IMR-90 (cell line): Measurements from ENCODE around the gene AUH. TPM values are rescaled to one million over a fixed set of nuclear protein-coding genes. Genes with fewer than 3 reads are reported as not detected.
A peak's percentile ranks its signal among the peaks of the same experiment; 100 is the strongest.

Experiments
- ATAC-seq: fragments of 200-7000 bp; cut with Tn5 transposase; 2 replicates; pipeline ENCODE4 v1.9.1; 2020; ENCODE audit warnings: low read depth, mild to moderate bottlenecking, moderate library complexity
- BruUV-seq: library from RNA; stranded (reverse); fragments of 400-500 nt; replicated peaks from 2 replicates; lab custom pipeline; 2021; lab: Mats Ljungman, UMichigan
- CTCF ChIA-PET: fragments of 300-600 bp; formaldehyde crosslinking; extraction: SDS; loops from one replicate; lab custom pipeline; 2021; ENCODE audit warnings: antibody characterized with exemption; lab: Yijun Ruan, JAX
- POLR2A ChIA-PET: fragments of 300-600 bp; sonication (Branson Sonifier 250); formaldehyde crosslinking; loops from one replicate; lab custom pipeline; 2022; ENCODE audit warnings: antibody characterized with exemption; ENCODE audit not compliant: unreplicated experiment; lab: Charles Lee
- DNase-seq: peaks from one replicate; pipeline ENCODE4 v3.0.0; 2013
- H2AFZ ChIP-seq: replicated peaks from 2 replicates; pipeline ENCODE3; 2013; ENCODE audit warnings: low read length, mild to moderate bottlenecking; ENCODE audit not compliant: poor library complexity
- H2AK5ac ChIP-seq: 2 replicates; pipeline ENCODE4 v1.6.1; 2013; ENCODE audit warnings: low read depth, low read length, inconsistent platforms
- H2AK9ac ChIP-seq: replicated peaks from 2 replicates; pipeline ENCODE3; 2013; ENCODE audit warnings: mild to moderate bottlenecking, low read depth, low read length, moderate library complexity; ENCODE audit not compliant: poor library complexity
- H2BK120ac ChIP-seq: 2 replicates; pipeline ENCODE4 v1.6.1; 2013; ENCODE audit warnings: low read depth, low read length, inconsistent platforms
- H2BK15ac ChIP-seq: 3 replicates; pipeline ENCODE4 v1.6.1; 2013; ENCODE audit warnings: low read depth, low read length, inconsistent platforms
- H2BK20ac ChIP-seq: 2 replicates; pipeline ENCODE4 v1.6.1; 2013; ENCODE audit warnings: low read depth, mild to moderate bottlenecking, inconsistent platforms, low read length, moderate library complexity
- H2BK5ac ChIP-seq: 2 replicates; pipeline ENCODE4 v1.6.1; 2013; ENCODE audit warnings: mild to moderate bottlenecking, low read depth, low read length, inconsistent platforms; ENCODE audit not compliant: poor library complexity, severe bottlenecking
- H3K14ac ChIP-seq: replicated peaks from 2 replicates; pipeline ENCODE4 v1.6.1; 2013; ENCODE audit warnings: low read depth, low read length, inconsistent platforms
- H3K18ac ChIP-seq: 2 replicates; pipeline ENCODE4 v1.6.1; 2013; ENCODE audit warnings: low read depth, low read length, control low read depth
- H3K23ac ChIP-seq: 2 replicates; pipeline ENCODE4 v1.6.1; 2013; ENCODE audit warnings: low read depth, low read length, inconsistent platforms
- H3K27ac ChIP-seq: 2 replicates; pipeline ENCODE4 v1.5.1; 2013; ENCODE audit warnings: mild to moderate bottlenecking, control low read depth, low read length; ENCODE audit not compliant: insufficient read depth
- H3K27me3 ChIP-seq: 2 replicates; pipeline ENCODE4 v1.6.1; 2013; ENCODE audit warnings: low read length; ENCODE audit not compliant: control insufficient read depth, insufficient read depth
- H3K36me3 ChIP-seq: 2 replicates; pipeline ENCODE4 v1.6.1; 2013; ENCODE audit warnings: low read length, mixed read lengths; ENCODE audit not compliant: control insufficient read depth, insufficient read depth
- H3K4ac ChIP-seq: 2 replicates; pipeline ENCODE4 v1.6.1; 2013; ENCODE audit warnings: low read depth, low read length, inconsistent platforms
- H3K4me1 ChIP-seq: 2 replicates; pipeline ENCODE4 v1.6.1; 2013; ENCODE audit warnings: low read length, mixed read lengths; ENCODE audit not compliant: control insufficient read depth, insufficient read depth
- H3K4me2 ChIP-seq: 2 replicates; pipeline ENCODE4 v1.6.1; 2013; ENCODE audit warnings: low read depth, mild to moderate bottlenecking, control low read depth, low read length, moderate library complexity
- H3K4me3 ChIP-seq: 2 replicates; pipeline ENCODE4 v1.5.1; 2013; ENCODE audit warnings: low read depth, mild to moderate bottlenecking, control low read depth, low read length, moderate library complexity; ENCODE audit not compliant: insufficient read depth
- H3K56ac ChIP-seq: 2 replicates; pipeline ENCODE4 v1.6.1; 2013; ENCODE audit warnings: low read length, inconsistent platforms; ENCODE audit not compliant: insufficient read depth; ENCODE audit errors: extremely low read depth
- H3K79me1 ChIP-seq, 2 experiments: 2 replicates each; pipeline ENCODE4 v1.6.1; 2013; ENCODE audit warnings: low read length in 2 of 2, inconsistent platforms in 1 of 2, low read depth in 1 of 2
- H3K9ac ChIP-seq: 2 replicates; pipeline ENCODE4 v1.6.1; 2013; ENCODE audit warnings: low read depth, low read length, control low read depth
- H3K9me1 ChIP-seq: 2 replicates; pipeline ENCODE4 v1.6.1; 2013; ENCODE audit warnings: low read length, inconsistent platforms; ENCODE audit not compliant: insufficient read depth
- H3K9me3 ChIP-seq: 2 replicates; pipeline ENCODE4 v1.6.1; 2013; ENCODE audit warnings: low read length; ENCODE audit not compliant: control insufficient read depth, insufficient read depth
- H4K20me1 ChIP-seq: 2 replicates; pipeline ENCODE4 v1.6.1; 2013; ENCODE audit warnings: low read length, inconsistent platforms; ENCODE audit not compliant: insufficient read depth
- H4K5ac ChIP-seq: 2 replicates; pipeline ENCODE4 v1.6.1; 2013; ENCODE audit warnings: mild to moderate bottlenecking, low read depth, low read length, control low read depth
- H4K8ac ChIP-seq, 2 experiments: 2 replicates each; pipeline ENCODE4 v1.6.1; 2013; ENCODE audit warnings: low read depth in 2 of 2, low read length in 2 of 2, control low read depth in 1 of 2, inconsistent platforms in 1 of 2
- H4K91ac ChIP-seq: 2 replicates; pipeline ENCODE4 v1.6.1; 2013; ENCODE audit warnings: low read depth, low read length, inconsistent platforms; ENCODE audit not compliant: insufficient read depth
- CEBPB ChIP-seq: IDR thresholded peaks from 2 replicates; pipeline ENCODE4 v1.6.1; 2012; ENCODE audit warnings: low read depth, low read length, improper control_type of control experiment
- RAD21 ChIP-seq: IDR thresholded peaks from 2 replicates; pipeline ENCODE4 v1.6.1; 2012; ENCODE audit warnings: low read length, improper control_type of control experiment
- WGBS, 2 experiments: methylation state at CpG; one replicate each; pipeline versions ENCODE4 v1.1.5 to v1.1.7; 2013; ENCODE audit warnings: missing lambda C conversion rate in 2 of 2; ENCODE audit not compliant: insufficient read length in 1 of 2; ENCODE audit errors: extremely low coverage in 2 of 2; 5-methylcytosine and 5-hydroxymethylcytosine counted together
- dilution Hi-C: fragments of 300-500 bp; cut with HindIII; formaldehyde crosslinking; loops from one replicate; pipeline ENCODE4 v1.14.3; 2018; ENCODE audit warnings: low sequenced_read_pairs; ENCODE audit not compliant: unreplicated experiment
- in situ Hi-C: fragments of 300-500 bp; cut with MboI; formaldehyde crosslinking; loops from 3 replicates; pipeline ENCODE4 v1.14.3; 2019; ENCODE audit warnings: low sequenced_read_pairs, inconsistent platforms, mixed read lengths
- intact Hi-C: fragments of 100-400 bp; cut with micrococcal nuclease; formaldehyde crosslinking; loops from 2 replicates; pipeline ENCODE4 v1.10.0; 2022
- polyA plus RNA-seq, 3 experiments: library from polyadenylated mRNA; depleted of rRNA; stranded (reverse); fragments of >200 nt; gene quantifications; 2 replicates each; pipeline ENCODE4 v1.2.3, GENCODE V29; 2012; ENCODE audit warnings: low replicate concordance in 1 of 3
- total RNA-seq: library from RNA; depleted of rRNA; stranded (reverse); fragments of >200 nt; gene quantifications from 2 replicates; pipeline ENCODE4 v1.2.3, GENCODE V29; 2012

AUH gene
- total and polyA plus RNA-seq, 2 of the 4 experiments (the other 2 are of a cell fraction), result 5.9 to 8.1 TPM

- BruUV-seq, result no TSS peak
- CTCF ChIA-PET, result interaction anchor here (1.5 kb wide), 1 partner anchor 15 kb away, joined by 3 read pairs; no protein-coding TSS in a partner anchor
- WGBS, 2 experiments, result no CpG with 5 or more reads among the region's 4 CpGs
- peaks cover 4% of the 10 kb centered on the region; the same call in 1 of the 2 replicates for H3K9me1 ChIP-seq
- dilution Hi-C loops (no loop called here), intact Hi-C loops (no loop called here), in situ Hi-C loops (no loop called here)
- H4K91ac ChIP-seq, result no peak overlapping the region
- no peaks in the 10 kb centered on the region for H3K36me3 ChIP-seq
- H2AK9ac ChIP-seq, result no peak overlapping the region
- POLR2A ChIA-PET, result no interaction called here
- no peaks in the 10 kb centered on the region; the same call in 1 of the 2 replicates for H3K9me3 ChIP-seq
- H2AK5ac ChIP-seq, result no peak overlapping the region
- H3K4ac ChIP-seq, result no peak overlapping the region
- no peak overlapping the region for H2BK20ac ChIP-seq
- H4K20me1 ChIP-seq, result no peaks in the 10 kb centered on the region
- H3K4me1 ChIP-seq, result peaks cover 3% of the 10 kb centered on the region
- no peak overlapping the region for H3K23ac ChIP-seq
- H4K5ac ChIP-seq, result no peak overlapping the region
- no peak overlapping the region for H3K14ac ChIP-seq
- no peak overlapping the region for H4K8ac ChIP-seq
- H3K79me1 ChIP-seq, result no peaks in the 10 kb centered on the region
- H3K27me3 ChIP-seq, result no peaks in the 10 kb centered on the region
- H2AFZ ChIP-seq, result no peak overlapping the region
- no peak overlapping the region for H3K56ac ChIP-seq
- H3K18ac ChIP-seq, result peak overlapping the region; percentile 23; the same call in 1 of the 2 replicates
- H2BK120ac ChIP-seq, result no peak overlapping the region
- TF ChIP-seq RAD21 (no peak), CEBPB (peak; percentile 65)
- H3K4me3 ChIP-seq, result no peak overlapping the region
- H3K4me2 ChIP-seq, result no peak overlapping the region
- H2BK5ac ChIP-seq, result no peak overlapping the region
- ATAC-seq (no peak), DNase-seq (no peak)
- no peak overlapping the region for H3K27ac ChIP-seq
- no peak overlapping the region for H2BK15ac ChIP-seq
- H3K9ac ChIP-seq, result no peak overlapping the region
Measured at GRCh38 chr9:91382298-91382697, 20.6 kb upstream of the AUH start.
